ENCODE measurements around the gene SETD1B. TPM values are rescaled to one million over a fixed set of nuclear protein-coding genes. Genes with fewer than 3 reads are reported as not detected.

Gene SETD1B
- total and polyA plus RNA-seq, 2 donors (not counting 3 experiments of a cell fraction or from before 2014, with no cell fraction given) = 2.6 to 27.0 TPM

GRCh38 chr12:121793440-121793837 lies 10.4 kb upstream of the SETD1B start, which contains the start of gene RHOF:
Gene RHOF (minus strand): TSS chr12:121793688. CDS start chr12:121793633, 55 bp downstream.
- H3K79me2 ChIP-seq (ENCODE audit: control insufficient read depth, insufficient read depth, low read length) = peaks cover 15% of the 10 kb centered on the region
- FAIRE-seq (peak; percentile 76), DNase-seq (ENCODE audit: low read depth, low spot score) (no peak)
- H2AFZ ChIP-seq (ENCODE audit: low read depth, low read length) = peak within 1 kb of the TSS; percentile 70
- peak within 1 kb of the TSS; percentile 49 for H3K4me2 ChIP-seq (ENCODE audit: insufficient read depth, low read length)
- no TSS peak for BruUV-seq (replicated peaks)
- dilution Hi-C loops (cut with MboI; ENCODE audit: extremely low pct_ligation_motif_present, low sequenced_read_pairs) = no loop called here
- peak within 1 kb of the TSS; percentile 38 for H3K9ac ChIP-seq (replicated peaks; ENCODE audit: extremely low read depth, insufficient read depth, low read length)
- ChIA-PET POLR2A (interaction anchor here (1.2 to 5.7 kb wide), 2 partner anchors 9 to 18 kb away, joined by 8 to 37 read pairs; no protein-coding TSS in a partner anchor), CTCF (interaction anchor here (1.2 to 12.7 kb wide), 25 partner anchors 13 to 241 kb away, joined by 3 to 774 read pairs (median 15); partner anchors contain the start of genes PSMD9, SETD1B and TMEM120B)
- TF ChIP-seq POLR2AphosphoS5 (IDR thresholded peaks at IDR 0.05; ENCODE audit: insufficient read depth, low read depth, low read length) (peak; percentile 30), POLR2A (IDR thresholded peaks at IDR 0.05; ENCODE audit: low read depth, low read length) (no peak)
- no peaks in the 10 kb centered on the region for H3K27me3 ChIP-seq (ENCODE audit: control insufficient read depth in 2 of 2, insufficient read depth in 2 of 2, low read length in 2 of 2)
- H3K4me3 ChIP-seq (replicated peaks in 1 of 3; ENCODE audit: insufficient read depth in 1 of 3, low read depth in 1 of 3, low read length in 3 of 3) = peak within 1 kb of the TSS; percentile 22 to 43 (median 43)
- no peaks in the 10 kb centered on the region for H4K20me1 ChIP-seq (replicated peaks; ENCODE audit: control insufficient read depth, extremely low read depth, insufficient read depth, low read length)
- intact Hi-C loops (cut with micrococcal nuclease) = loop anchor here (5.0 kb wide), 2 partner anchors 46 to 211 kb away; partner anchors contain the start of gene KDM2B
- H3K27ac ChIP-seq (ENCODE audit: insufficient read depth, low read depth, low read length) = peak within 1 kb of the TSS; percentile 1
- H3K4me1 ChIP-seq (ENCODE audit: control insufficient read depth, extremely low read depth, insufficient read depth, low read length) = peaks cover 39% of the 10 kb centered on the region
- peaks cover 2 to 12% of the 10 kb centered on the region in 2 experiments for H3K36me3 ChIP-seq (ENCODE audit: control insufficient read depth in 2 of 2, extremely low read depth in 1 of 2, insufficient read depth in 2 of 2, low read length in 2 of 2)
- no peaks in the 10 kb centered on the region for H3K9me3 ChIP-seq (replicated peaks; ENCODE audit: control insufficient read depth, insufficient read depth, low read length)
- no peaks in the 10 kb centered on the region for H3K9me1 ChIP-seq (replicated peaks; ENCODE audit: control insufficient read depth, extremely low read depth, insufficient read depth, low read length)

- TF ChIP-seq EZH2 (IDR thresholded peaks at IDR 0.05; ENCODE audit: borderline replicate concordance, low read depth, low read length, severe bottlenecking) = no peak
- TF ChIP-seq POLR2A (IDR thresholded peaks at IDR 0.05; ENCODE audit: low read depth, low read length) = peak; percentile 80
- TF ChIP-seq CTCF (IDR thresholded peaks at IDR 0.05; ENCODE audit: extremely low read depth in 1 of 2, insufficient read depth in 1 of 2, low read depth in 1 of 2, low read length in 2 of 2) = peak; percentile 100
- TF ChIP-seq JUN (IDR thresholded peaks at IDR 0.05; ENCODE audit: borderline replicate concordance, insufficient read depth, insufficient read length, low read depth) = no peak
- peak; percentile 82 for TF ChIP-seq POLR2AphosphoS5 (IDR thresholded peaks at IDR 0.05; ENCODE audit: insufficient read depth, low read depth, low read length)
- no peak for TF ChIP-seq GATA2 (IDR thresholded peaks at IDR 0.05; ENCODE audit: insufficient read depth, insufficient read length, low read depth, low read length)
- no peak for TF ChIP-seq FOS (IDR thresholded peaks at IDR 0.05; ENCODE audit: borderline replicate concordance, insufficient read depth, low read length)
- TF ChIP-seq MYC (IDR thresholded peaks at IDR 0.05; ENCODE audit: low read depth, low read length) = no peak
- TF ChIP-seq MAX (IDR thresholded peaks at IDR 0.05; ENCODE audit: insufficient read depth, insufficient read length) = peak; percentile 36
- dilution Hi-C loops (cut with MboI; ENCODE audit: extremely low pct_ligation_motif_present, low sequenced_read_pairs) (no loop called here), intact Hi-C loops (cut with micrococcal nuclease) (loop anchor here (1.0 to 5.0 kb wide), 5 partner anchors 18 to 212 kb away; partner anchors contain the start of gene KDM2B)
- ChIA-PET CTCF (interaction anchor here (0.6 to 12.7 kb wide), 43 partner anchors 13 to 242 kb away, joined by 3 to 774 read pairs (median 8); partner anchors contain the start of genes CFAP251, PSMD9, SETD1B and TMEM120B), POLR2A (interaction anchor here (0.9 to 5.7 kb wide), 3 partner anchors 9 to 17 kb away, joined by 4 to 37 read pairs (median 8); no protein-coding TSS in a partner anchor)
- Histone ChIP-seq H3K4me1 (ENCODE audit: control insufficient read depth, extremely low read depth, insufficient read depth, low read length) (peaks cover 45% of the 10 kb centered on the region), H3K27me3 (ENCODE audit: control insufficient read depth in 2 of 2, insufficient read depth in 2 of 2, low read length in 2 of 2) (no peaks in the 10 kb centered on the region), H3K4me3 (replicated peaks in 1 of 3; ENCODE audit: insufficient read depth in 1 of 3, low read depth in 1 of 3, low read length in 3 of 3) (peak overlapping the region; percentile 22 to 43 (median 43)), H3K79me2 (ENCODE audit: control insufficient read depth, insufficient read depth, low read length) (peaks cover 20% of the 10 kb centered on the region), H3K27ac (ENCODE audit: insufficient read depth, low read depth, low read length) (peak overlapping the region; percentile 1), H3K9ac (replicated peaks; ENCODE audit: extremely low read depth, insufficient read depth, low read length) (peak overlapping the region; percentile 38), H4K20me1 (replicated peaks; ENCODE audit: control insufficient read depth, extremely low read depth, insufficient read depth, low read length) (no peaks in the 10 kb centered on the region), H3K4me2 (ENCODE audit: insufficient read depth, low read length) (peak overlapping the region; percentile 49), H3K9me1 (replicated peaks; ENCODE audit: control insufficient read depth, extremely low read depth, insufficient read depth, low read length) (no peaks in the 10 kb centered on the region), H3K36me3 (ENCODE audit: control insufficient read depth in 2 of 2, extremely low read depth in 1 of 2, insufficient read depth in 2 of 2, low read length in 2 of 2) (peaks cover 2 to 16% of the 10 kb centered on the region in 2 experiments), H3K9me3 (replicated peaks; ENCODE audit: control insufficient read depth, insufficient read depth, low read length) (no peaks in the 10 kb centered on the region), H2AFZ (ENCODE audit: low read depth, low read length) (peak overlapping the region; percentile 70)
- FAIRE-seq (peak; percentile 91), DNase-seq (ENCODE audit: low read depth, low spot score) (peak; percentile 94)
- BruUV-seq (replicated peaks) = no TSS peak
These were observed 9.8 kb upstream of the SETD1B start for GRCh38 chr12:121793838-121794533.

Data from endothelial cell of umbilical vein (primary cell).